Stimulated activated CD8-positive, alpha-beta memory T cell treated with anti-CD3 and anti-CD28 coated beads, Interleukin-15, amount 100 ng/mL, for 4 hours (primary cell): ENCODE data around the gene SLC38A6.
A peak's percentile ranks its signal among the peaks of the same experiment; 100 is the strongest.

ENCODE experiments used
- DNase-seq, 2 donors: peaks; one replicate each; pipeline ENCODE4 v3.0.0-alpha.2; 2020; ENCODE audit warnings: low read depth in 2 of 2

Gene SLC38A6

DNA sequence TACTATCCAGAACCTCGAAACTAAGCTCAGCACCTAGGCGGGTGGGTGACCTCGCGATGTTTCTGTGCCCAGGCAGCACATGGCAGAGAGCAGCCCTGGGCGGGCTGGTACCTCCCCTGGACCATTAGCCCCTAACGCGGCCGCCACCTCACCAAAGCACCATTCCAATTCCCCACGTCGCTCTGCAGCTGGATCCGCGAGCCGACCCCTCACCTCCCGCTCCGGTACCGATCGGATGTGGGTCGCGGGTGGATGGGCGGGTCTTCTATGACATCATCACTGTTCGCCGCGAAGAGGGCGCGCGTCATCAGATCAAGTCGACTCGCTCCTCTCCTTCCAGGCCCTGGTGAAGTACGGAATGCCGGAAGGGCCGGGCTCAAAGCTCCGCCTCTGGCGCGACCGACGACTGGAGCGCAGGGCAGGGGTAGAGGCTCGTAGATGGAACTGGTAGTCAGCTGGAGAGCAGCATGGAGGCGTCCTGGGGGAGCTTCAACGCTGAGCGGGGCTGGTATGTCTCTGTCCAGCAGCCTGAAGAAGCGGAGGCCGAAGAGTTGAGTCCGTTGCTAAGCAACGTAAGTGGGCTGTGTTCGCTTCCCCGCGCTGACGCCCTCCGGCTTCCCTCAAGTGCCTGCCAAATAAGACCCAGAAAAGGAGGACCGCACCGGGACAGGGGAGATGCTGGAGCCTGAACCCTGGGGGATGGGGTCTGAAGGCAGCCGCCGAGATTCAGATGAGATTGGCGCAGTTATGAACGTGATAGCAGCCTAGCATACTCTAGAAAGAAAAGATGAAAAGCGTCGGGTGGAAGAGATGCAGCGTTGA lies at the start of gene SLC38A6, which contains the start of gene TRMT5:
Gene SLC38A6, plus strand, starts transcription at position 435 of the 822 bp plus-strand sequence. Its CDS starts 33 bp downstream, at position 468.
Gene TRMT5, minus strand, starts transcription at position 269 of the 822 bp plus-strand sequence. Its CDS starts 106 bp downstream, at position 163.
- peak; percentile 81 to 84 for DNase-seq

DNA sequence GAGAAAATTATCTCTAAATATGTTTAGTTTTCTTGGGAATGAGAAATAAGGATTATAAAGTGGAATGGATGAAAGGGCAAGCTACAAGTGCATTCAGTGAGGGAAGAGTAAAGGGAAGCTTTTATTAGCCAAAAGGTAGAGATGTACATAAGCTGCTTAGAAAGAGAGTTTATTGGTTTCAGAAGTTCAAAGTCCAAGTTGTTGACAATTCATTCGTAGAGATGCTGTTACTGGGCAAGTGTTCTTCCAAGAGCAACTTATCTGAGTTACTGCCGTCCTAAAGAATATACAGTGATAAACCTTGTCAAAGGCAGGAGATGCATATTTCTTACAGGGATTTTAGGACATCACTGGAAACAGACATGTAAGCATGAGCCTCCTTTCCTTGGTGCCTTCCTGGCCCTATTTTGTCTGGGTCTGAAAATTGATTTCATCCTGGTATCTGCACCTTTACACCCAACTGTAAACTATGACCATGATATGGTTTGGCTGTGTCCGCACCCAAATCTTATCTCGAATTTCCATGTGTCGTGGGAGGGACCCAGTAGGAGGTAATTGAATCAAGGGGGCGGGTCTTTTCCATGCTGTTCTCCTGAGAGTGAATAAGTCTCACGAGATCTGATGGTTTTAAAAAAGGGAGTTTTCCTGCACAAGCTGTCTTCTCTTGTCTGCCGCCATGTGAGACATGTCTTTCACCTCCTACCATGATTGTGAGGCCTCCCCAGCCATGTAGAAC lies 47.0 kb upstream of the SLC38A6 start:
- no peak for DNase-seq

DNA sequence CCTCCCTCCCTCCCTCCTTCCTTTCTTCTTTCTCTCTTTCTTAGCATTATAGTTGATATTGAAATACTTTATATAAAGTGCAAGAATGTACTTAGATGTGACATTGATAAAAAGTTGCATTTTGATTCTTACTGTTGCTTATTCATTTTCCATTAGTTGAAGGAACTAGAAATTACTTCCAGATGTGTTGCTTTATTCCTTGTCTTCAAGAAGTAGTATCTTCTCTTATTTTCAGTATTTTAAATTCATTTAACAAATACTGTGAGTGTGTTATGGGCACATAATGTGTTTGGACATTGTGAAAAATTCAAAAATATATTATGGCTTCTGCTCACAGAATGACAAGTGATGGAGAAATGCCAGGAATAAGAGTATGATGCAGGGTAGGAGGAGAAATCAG lies 45.7 kb upstream of the SLC38A6 start:
- DNase-seq = no peak

DNA sequence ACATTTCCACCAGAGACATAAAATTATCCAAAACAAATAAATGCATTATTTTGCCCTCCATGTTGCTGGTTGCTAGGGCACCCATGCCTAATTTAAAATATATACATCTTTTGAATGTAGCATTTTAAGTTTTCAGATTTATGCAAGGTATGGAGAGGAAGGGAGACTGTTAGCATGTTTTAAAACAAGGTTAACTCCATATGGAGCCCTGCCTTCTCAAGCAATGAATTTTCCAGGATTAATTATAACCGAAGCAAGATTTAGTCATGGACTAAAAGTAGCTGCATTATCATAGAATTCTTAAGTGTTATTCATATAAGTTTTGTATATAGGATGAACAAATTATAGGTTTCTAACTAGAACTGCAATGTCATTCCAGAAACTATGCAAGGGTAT lies 37.4 kb upstream of the SLC38A6 start:
- no peak for DNase-seq

DNA sequence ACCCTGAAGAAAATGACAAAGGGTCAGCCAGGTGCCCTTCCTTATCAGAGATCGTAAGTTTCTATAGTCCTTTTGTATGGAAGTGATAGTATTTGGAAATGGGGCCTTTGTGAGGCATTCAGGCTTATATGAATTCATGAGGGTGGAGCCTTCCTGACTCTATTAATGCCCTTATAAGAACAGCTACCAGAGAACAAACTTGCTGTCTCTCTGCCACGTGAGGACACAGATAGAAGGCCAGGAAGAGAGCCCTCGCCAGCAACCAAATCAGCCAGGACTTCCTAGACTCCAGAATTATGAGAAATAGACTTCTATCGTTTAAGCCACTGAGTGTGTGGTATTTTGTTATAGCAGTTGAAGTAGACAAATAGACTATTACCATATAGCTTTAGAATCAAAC lies 36.8 kb upstream of the SLC38A6 start:
- no peak for DNase-seq

DNA sequence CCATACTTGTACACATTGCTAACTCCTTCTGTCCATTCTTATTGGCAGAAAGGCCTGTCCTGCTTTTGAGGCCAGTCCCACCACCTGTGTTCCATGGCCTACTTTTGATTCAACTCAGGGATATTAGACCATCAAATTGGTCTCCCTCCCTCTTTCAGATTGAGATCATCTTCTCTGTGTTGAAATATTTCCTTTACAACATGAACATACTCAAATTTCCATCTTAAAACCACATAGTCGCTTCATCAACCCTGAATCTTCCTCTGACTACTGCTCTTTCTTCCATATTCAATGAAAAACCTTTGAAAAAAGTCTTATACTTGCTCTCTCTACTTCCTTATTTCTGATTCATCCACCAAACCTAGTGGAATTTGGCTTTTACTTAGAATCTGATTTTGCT lies 35.1 kb upstream of the SLC38A6 start:
- DNase-seq = no peak

DNA sequence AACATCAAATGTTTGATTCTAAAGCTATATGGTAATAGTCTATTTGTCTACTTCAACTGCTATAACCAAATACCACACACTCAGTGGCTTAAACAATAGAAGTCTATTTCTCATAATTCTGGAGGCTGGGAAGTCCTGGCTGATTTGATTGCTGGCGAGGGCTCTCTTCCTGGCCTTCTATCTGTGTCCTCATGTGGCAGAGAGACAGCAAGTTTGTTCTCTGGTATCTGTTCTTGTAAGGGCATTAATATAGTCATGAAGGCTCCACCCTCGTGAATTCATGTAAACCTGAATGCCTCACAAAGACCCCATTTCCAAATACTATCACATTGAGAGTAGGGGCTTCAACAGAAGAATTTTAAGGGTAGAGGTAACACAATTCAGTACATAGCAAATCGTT lies 34.3 kb upstream of the SLC38A6 start:
- DNase-seq = no peak

DNA sequence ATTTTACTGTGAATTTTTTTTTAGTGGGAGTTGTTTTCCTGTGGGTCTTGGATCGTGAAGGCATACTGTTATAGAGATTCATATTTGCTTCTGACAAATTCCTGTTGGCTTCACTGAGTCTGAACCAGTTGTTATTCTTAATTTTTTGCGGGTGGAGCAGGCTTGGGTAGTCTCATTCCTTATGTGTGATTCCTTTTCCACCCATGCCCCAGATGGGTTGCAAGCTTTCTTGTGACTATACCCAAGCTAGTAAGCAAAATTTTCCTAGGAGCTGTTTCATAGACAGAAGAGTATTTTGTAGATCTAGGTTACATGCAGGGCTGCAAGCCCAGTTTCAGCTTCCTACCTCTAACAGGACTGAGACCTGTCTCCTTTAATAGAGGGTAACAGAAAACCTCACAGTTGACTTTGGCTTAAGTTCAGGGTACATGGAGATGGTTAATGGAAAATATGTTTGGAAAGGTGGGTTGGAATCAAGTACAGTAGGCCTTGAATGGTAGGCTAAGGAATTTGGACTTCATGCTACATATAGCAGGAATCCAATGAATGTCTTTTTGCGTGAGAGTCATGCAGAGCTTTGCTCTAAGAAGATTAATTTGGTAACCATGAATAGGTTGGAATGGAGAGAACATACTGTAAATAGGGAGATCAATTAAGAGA lies 29.1 kb upstream of the SLC38A6 start:
- no peak for DNase-seq

DNA sequence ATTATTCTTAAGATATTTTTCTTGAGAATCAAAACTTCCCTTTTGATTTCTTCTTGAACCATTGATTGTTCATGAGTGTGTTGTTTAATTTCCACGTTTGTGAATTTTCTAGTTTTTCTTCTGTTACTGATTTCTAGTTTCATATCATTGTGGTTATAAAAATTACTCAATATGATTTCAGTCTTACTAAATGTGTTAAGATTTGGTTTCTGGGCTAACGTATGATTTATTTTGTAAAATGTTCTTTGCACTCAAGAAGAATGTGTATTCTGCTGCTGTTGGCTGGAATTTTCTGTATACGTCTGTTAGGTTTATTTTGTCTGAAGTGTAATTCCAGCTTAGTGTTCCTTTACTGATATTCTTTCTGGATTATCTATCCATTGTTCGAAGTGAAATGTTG lies 24.8 kb upstream of the SLC38A6 start:
- no peak for DNase-seq

DNA sequence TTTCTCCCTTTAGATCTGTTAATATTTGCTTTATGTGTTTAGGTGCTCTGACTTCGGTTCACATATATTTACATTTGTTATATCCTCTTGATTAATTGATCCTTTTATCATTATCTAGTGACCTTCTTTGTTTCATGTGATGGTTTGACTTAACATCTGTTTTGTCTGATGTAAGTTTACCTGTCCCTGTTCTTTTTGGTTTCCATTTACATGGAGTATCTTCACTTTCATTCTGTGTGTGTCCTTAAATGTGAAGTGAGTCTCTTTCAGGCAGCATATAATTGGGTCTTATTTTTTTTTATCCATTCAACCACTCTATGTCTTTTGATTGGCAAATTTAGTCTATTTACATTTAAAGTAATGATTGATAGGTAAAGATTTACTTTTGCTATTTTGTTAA lies 24.4 kb upstream of the SLC38A6 start:
- no peak for DNase-seq

DNA sequence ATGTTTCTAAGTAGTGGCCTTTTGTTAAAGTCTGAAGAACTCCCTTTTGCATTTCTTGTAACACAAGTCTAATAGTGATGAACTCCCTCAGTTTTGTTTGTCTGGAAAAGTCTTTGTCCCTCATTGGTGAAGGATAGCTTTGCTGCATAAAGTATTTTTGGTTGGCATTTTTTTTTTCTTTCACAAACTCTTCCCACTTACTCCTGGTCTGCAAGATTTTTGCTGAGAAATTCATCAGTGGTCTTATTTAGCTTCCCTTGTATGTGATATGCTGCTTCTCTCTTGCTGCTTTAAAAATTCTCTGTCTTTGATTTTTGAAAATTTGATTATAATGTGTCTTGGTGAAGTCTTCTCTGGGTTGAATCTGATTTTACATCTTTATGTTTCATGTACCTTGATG lies 22.9 kb upstream of the SLC38A6 start:
- DNase-seq = no peak

DNA sequence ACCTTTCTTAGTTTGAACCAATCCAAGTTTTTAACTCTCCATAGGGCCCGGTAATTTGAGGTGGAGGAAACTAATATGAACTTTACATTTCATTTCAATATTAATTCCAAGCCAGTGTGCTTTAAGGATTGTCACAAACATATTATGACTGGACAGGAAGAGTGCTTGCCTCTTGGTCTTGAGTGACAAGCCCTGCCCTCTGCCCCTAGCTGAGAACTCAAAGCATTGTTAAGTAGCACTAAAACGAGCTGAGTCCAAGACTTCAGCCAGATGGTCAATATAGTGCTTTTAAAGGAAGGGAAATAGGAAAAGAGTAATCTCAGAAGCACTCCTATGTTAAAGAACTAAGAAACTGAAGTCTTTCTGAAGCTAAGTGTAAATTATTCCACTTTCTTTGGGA lies 17.3 kb upstream of the SLC38A6 start:
- no peak for DNase-seq

DNA sequence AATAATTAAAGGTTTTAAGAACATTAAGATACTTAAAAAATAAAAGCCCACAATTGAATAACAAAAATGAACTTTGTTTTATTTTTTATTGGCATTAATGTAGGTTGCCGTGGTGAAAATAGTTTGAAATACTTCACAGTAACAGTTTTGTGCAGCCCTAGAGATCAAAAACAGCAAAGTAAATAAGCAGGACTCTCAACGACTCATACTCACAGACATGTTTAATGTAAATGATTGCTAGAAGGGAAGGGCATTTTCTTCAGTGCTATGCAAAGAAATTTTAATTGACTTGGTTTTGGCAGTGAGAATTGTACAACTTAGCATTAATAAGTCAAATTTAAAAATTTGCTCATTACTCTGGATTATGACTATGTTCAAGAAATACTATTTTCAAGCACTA lies 16.1 kb upstream of the SLC38A6 start:
- no peak for DNase-seq

DNA sequence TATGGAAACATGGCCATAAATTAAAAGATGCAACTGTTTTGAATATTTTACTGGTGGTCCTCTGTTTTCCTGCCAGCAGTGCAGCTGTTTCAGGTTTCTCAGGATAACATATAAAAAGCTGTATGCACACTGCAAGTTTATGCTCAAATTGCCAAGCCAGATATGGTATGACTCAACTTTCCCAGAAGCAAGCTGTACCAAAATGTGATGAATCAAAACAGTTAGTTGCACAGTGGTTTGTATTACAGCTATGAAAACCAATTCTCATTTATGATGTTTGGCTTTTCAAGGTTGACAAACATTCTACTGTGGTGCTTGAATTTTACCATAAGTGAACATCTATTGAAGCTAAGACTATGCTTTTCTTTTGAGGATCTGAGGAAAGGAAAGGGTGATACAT lies 15.6 kb upstream of the SLC38A6 start:
- DNase-seq = no peak

DNA sequence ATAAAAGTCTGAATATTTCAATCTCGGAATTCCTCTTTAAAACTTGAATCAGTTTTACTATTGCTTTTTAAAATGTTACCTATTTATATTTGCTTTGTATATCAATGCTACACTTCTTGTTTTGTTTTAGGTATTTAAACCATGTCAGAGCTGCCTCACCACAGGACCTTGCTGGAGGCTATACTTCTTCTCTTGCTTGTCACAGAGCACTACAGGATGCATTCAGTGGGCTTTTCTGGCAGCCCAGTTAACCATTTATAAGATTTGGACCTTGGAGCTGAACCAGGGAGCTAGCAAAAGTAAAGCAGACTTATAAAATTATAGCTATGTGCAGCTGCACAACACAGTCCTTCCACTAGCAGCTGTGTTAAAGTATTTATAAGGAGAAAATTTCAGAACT lies 12.9 kb upstream of the SLC38A6 start:
- DNase-seq = no peak

DNA sequence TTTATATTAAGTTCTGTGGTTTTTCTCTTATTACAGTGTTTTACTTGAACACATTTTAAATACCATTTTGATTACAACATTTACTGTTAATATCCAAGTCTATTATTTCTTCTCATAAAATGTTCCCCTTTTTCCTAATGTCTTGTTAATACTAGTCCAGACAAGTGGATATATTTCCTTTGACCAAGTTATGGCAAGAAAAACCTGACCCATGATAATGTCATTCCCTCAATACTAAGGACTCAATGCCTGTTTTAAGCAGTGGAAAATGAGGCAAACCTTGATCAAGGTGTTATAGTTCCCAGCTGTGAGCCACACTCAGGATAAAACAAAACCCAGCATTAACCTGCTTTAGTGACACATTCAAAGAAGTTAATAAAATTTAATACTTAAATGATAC lies 12.4 kb upstream of the SLC38A6 start:
- no peak for DNase-seq

DNA sequence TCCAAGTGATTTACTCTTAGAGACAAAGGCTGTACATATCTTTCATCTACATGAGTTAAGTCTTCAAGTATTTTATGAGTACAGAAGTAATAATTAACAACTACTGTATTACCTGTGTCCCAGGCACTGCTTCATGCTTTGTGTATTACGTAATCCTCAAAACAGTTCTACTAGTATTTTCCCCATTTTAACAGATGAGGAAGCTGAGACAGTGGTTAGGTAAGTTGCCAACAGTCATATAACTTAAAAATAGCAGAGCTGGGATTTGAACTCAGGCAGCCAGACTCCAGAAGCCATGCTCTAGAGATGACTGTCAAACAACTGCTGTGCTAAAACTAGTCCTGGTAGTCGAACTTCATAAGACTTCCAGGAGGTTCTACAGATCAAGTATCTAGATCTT lies 10.9 kb upstream of the SLC38A6 start:
- no peak for DNase-seq

DNA sequence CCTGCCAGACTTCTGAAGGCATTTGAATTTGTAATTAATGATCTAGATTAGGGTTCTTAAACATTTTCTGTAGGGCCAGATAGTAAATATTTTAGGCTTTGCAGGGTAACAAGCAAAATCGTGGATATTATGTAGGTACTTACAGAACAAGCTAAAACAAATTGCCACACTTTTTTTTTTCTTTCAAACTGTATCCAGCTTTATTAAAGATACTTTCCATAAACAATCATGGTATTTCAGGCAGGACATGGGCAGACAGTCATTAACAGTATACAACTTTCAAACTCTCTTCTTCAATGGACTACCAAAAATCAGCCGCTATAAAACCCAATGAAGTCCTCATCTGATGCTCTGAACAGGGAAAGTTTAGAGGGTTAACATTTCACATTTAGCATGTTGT lies 9.8 kb upstream of the SLC38A6 start:
- no peak for DNase-seq

DNA sequence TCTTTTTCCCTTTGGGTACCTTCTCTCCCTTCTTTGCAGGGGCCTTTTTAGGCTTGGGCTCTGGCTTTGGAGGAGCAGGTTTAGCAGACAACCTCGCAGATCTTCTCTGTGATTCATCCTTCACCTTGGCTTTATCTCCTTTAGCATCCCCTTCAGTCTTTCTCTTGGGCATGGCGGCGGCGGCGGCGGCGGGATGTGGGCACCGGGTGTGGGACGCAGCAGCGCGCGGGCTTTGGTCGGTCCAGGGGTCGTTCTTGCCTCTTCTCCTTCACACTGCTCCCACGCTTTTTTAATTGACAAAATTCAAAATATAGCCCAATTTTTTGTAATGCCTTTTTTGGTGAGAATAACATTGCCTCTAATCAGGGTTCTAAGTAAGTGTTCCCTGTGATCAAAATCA lies 8.8 kb upstream of the SLC38A6 start:
- no peak for DNase-seq

DNA sequence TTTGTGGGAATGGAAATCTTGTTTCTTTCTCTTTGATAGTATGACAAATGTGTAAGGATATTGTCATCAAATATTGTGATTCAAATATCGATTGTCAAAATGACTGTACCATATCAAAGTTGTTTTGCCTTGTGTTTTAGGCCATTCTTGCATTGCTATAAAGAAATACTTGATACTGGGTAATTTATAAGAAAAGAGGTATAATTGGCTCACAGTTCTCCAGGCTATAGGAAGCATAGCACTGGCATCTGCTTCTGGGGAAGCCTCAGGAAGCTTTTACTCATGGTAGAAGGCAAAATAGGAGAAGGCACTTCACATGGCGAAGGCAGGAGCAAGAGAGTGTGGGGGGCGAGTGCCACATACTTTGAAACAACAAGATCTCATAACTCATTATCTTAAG lies 8.0 kb upstream of the SLC38A6 start:
- DNase-seq = no peak

DNA sequence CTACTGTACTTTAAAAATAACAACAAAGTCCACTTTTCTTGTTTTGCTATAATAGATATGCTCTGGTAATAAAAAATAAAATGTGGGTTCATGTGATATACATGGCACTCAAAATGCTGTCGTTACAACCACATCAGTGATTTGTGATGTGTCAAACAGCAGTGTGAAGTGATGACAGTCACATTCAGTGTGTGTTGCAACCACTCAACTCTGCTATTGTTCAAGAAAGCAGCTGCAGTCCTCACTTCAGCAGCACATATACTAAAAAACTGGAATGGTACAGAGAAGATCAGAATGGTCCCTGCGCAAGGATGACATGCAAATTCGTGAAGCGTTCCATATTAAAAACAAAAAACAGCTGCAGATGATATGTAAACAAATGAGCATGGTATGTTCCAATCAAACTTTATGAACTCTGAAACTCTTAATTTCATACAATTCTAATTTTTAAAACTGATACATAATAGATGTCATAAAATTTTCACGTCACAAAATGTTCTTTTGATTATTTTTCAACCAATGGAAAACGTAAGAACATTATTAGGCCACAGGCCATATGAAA lies 6.9 kb upstream of the SLC38A6 start:
- no peak for DNase-seq

DNA sequence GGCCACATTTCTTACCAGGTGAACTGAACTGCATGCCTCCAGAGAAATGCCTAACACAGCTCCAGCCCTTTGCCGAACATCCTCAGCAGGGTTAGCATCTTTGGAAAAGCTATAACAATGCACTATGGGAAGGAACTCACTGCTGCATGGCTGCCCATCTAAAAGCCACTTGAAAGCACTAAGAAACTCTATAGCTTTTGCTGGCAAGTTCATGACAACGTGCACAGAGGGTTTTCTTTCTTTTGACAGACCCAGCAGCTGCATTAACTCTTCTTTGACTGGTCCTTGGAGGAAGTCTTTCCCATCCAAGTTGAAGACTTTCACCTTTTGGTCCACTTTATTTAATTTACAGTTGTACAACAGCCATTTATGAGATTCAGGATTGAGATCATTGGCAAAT lies 5.5 kb upstream of the SLC38A6 start:
- DNase-seq = no peak
